Purkinje cell (primary cell): ENCODE measurements around the gene EXOC7. TPM values are rescaled to one million over a fixed set of nuclear protein-coding genes. Genes with fewer than 3 reads are reported as not detected.

ENCODE experiments used
- polyA plus RNA-seq: library from polyadenylated mRNA; unstranded; fragments of >200 nt; fragmentation: Nextera tagmentation; gene quantifications from 2 replicates; pipeline ENCODE4 v1.2.1, GENCODE V29; 2014

The EXOC7 gene
- polyA plus RNA-seq = 21.9 and 24.2 TPM in 2 replicates

GRCh38 chr17:76103274-76104139 lies at the start of gene EXOC7:
TSS of gene EXOC7 (minus strand) at chr17:76103787. CDS start at chr17:76103692, 95 bp downstream.

GRCh38 chr17:76141212-76142038 lies 37.8 kb upstream of the EXOC7 start, which contains the start of gene FOXJ1:
TSS of gene FOXJ1 (minus strand) at chr17:76141245. CDS start at chr17:76140395, 850 bp downstream.

GRCh38 chr17:76078860-76079534 lies 24.6 kb downstream of the EXOC7 start, which contains the start of gene ZACN:
TSS of gene ZACN (plus strand) at chr17:76079182. CDS start at chr17:76079265, 83 bp downstream.

GRCh38 chr17:76074390-76075363 lies 28.9 kb downstream of the EXOC7 start, which contains the start of gene GALR2:
TSS of gene GALR2 (plus strand) at chr17:76074781. CDS start at chr17:76074884, 103 bp downstream.

GRCh38 chr17:76072148-76072858 lies 31.3 kb downstream of the EXOC7 start, which contains the start of gene SRP68:
TSS of gene SRP68 (minus strand) at chr17:76072517. CDS start at chr17:76072491, 26 bp downstream.

Other genes starting within 250 kb of the EXOC7 start
- 16.8 and 30.4 TPM in 2 replicates for gene WBP2, start 248.5 kb downstream of the EXOC7 start, polyA plus RNA-seq
- gene TRIM47, start 225.2 kb downstream of the EXOC7 start, polyA plus RNA-seq = 3.8 and 5.3 TPM in 2 replicates
- not detected in 2 replicates for gene TRIM65, start 206.8 kb downstream of the EXOC7 start, polyA plus RNA-seq
- gene MRPL38, start 198.9 kb downstream of the EXOC7 start, polyA plus RNA-seq = 22.6 and 30.0 TPM in 2 replicates
- gene FBF1, start 162.7 kb downstream of the EXOC7 start, polyA plus RNA-seq = 0.46 and 0.71 TPM in 2 replicates
- gene ACOX1, start 124.6 kb downstream of the EXOC7 start, polyA plus RNA-seq = 16.2 and 18.6 TPM in 2 replicates
- 3.4 and 10.1 TPM in 2 replicates for gene TEN1, start 124.5 kb downstream of the EXOC7 start, polyA plus RNA-seq
- gene CDK3, start 102.9 kb downstream of the EXOC7 start, polyA plus RNA-seq = 0.29 and 1.8 TPM in 2 replicates
- 0.39 TPM in 1 of 2 replicates, not detected in the other for gene EVPL, start 76.5 kb downstream of the EXOC7 start, polyA plus RNA-seq
- gene SRP68, start 31.3 kb downstream of the EXOC7 start, polyA plus RNA-seq = 26.4 and 28.5 TPM in 2 replicates
- 0.41 TPM in 1 of 2 replicates, not detected in the other for gene GALR2, start 29.0 kb downstream of the EXOC7 start, polyA plus RNA-seq
- 0.20 and 0.42 TPM in 2 replicates for gene ZACN, start 24.6 kb downstream of the EXOC7 start, polyA plus RNA-seq
- not detected in 2 replicates for gene FOXJ1, start 37.5 kb upstream of the EXOC7 start, polyA plus RNA-seq
- gene RNF157, start 136.7 kb upstream of the EXOC7 start, polyA plus RNA-seq = 38.1 and 46.4 TPM in 2 replicates
- gene UBALD2, start 161.6 kb upstream of the EXOC7 start, polyA plus RNA-seq = 0.25 and 3.3 TPM in 2 replicates
- gene QRICH2, start 204.5 kb upstream of the EXOC7 start, polyA plus RNA-seq = 0.21 and 0.31 TPM in 2 replicates